Kidney glomerular epithelial cell (primary cell): ENCODE results near the gene STK26.
"Not testable (repeated sequence)": the region's sequence is repeated elsewhere in the genome, so short reads cannot be mapped to it uniquely, and the experiment has no call there.

Experiments used
- DNase-seq: peaks from one replicate; lab custom pipeline; 2025; lab: John Stamatoyannopoulos, UW

STK26 gene

DNA sequence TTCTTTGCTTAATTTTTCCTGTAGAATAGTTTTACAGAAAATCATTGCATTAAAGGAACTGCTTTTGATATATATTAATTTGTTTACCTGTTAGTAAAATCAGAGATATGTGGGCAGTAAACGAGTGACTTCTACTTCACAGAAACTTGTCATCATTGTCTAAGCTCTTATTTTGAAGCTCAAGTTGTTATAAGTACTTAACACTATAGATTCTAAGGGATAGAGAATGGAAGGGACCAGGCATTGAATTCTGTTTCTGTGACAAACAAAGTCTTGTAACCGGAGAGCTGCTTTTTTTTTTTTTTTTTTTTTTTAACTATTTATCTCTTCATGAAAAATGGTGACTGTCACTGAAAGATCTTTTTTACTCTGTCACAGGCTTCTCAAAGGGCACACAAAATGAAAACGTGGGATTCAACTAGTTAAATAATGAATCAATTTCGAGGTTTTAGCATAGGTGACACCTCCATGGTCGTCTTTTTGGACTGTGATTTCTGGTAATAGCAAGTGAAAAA, 14.4 kb downstream of the STK26 start:
- no peak for DNase-seq

DNA sequence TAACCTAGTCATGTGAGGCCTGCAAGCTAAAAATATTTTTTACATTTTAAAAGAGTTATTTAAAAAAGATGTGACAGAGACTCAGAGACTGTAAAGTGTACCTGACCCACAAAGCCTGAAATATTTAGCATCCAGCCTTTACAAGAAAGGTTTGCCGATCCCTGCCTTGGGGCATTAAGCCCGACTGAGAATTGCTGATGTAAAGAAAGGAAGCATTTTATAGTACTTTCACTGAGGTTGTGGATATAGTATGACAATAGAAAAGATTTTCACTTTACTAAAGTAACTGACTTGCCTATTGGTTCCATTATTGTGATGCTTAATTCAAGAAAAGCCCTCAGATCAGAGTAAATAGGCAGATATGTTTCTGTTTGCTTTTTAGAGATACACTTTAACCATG, 17.0 kb downstream of the STK26 start:
- no peak for DNase-seq

DNA sequence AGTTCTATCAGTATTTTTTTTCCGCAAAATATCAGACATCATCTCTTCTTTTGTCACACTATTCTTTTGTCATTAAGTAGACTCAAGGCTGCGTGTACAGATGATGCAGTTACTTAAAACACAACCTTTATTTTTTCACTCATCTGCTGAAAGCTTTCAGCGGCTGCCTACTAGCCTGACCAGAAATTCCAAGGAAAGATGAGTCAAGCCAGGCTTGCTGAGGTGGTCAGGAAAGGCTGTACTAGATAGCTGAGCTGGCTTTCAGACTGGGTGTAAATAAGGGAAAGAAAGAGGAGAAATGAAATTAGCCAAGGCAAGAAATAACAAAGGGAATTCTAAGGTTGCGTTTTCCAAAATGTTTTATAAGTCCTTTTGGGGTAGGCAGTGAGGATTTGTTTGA, 17.9 kb downstream of the STK26 start:
- DNase-seq, result peak; percentile 12

DNA sequence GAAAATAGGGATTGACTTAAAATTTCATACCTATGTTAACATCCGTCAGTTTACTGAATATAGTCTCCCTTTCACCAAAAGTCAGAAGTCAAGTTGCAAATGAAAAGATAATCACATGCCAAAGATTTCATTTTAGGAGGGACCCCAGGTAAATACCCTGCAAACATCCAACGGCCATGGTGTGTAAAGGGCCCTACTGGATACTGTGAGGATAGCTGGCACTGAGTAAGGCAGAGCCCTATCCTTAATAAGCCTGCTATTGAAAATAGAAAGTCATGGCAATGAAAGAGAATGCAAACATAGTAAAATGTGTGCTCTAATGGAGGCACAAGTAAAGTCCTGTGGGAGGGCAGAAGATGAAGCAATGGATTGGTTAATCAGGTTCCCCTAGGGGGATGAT, 20.9 kb downstream of the STK26 start:
- DNase-seq, result no peak

DNA sequence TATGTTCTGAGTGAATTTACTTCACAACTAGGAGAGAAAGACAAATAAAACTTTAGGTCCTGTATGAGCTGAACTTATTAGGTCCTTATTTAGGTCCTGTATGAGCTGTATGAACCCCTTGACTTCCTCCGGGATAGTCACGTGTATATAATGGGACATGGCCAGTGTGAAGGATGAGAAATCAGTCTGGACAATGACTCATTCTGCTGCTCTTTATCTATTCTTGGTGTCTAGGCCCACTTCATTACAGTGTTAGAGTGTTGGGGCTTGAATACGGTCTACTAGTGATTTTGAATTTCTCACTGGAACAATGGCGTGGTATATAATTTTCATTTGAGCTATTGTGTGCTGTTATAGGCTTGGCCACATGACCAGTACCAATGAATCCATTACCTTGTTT, 21.9 kb downstream of the STK26 start:
- DNase-seq, result no peak

DNA sequence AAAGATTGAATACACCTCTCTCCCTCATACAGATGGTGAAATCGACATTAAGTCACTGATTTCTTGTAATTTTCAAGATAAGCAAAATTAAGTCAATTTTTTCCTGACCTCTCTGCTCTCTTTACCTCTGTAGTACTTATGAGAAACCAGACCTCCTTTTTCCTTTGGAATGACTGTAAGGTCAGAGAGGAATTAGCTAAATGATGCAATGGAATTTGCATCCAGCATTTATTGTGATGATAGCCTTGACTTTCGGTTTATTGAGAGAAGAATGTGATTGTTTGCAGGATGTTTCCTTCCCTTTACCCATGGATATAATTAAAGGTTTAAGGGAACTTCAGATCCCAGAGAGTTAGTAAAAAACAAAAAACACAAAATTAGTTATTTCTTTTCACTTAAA, 22.4 kb downstream of the STK26 start:
- DNase-seq, result no peak

DNA sequence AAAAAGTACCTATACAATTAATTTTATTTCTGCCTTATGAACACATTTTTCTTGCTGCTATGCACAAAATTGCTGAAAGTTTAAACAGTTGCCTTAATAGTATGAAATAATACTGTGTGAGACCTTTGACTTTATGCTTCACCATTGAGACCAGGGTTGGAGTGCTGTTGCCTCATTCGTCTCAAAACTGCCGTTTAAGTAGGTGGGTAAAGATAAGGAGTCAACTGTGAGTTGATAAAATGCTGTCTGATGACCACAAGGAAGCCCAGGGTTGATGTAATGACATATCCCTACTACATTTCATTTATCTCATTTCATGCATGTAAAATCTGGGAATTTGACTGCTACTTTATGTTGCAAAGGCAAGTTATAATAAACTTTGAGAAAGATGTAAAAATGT, 23.4 kb downstream of the STK26 start:
- no peak for DNase-seq

DNA sequence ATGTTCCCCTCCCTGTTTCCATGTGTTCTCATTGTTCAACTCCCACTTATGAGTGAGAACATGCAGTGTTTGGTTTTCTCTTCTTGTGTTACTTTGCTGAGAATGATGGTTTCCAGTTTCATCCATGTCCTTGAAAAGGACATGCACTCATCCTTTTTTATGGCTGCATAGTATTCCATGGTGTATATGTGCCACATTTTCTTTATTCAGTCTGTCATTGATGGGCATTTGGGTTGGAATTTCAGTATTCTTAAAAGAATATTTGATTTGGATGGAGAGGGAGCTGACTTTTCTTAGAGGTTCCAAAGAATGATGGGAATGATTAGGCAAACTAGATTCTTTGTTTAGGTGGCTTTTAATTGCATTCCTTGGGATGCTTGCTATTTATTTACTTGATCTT, 28.7 kb downstream of the STK26 start:
- DNase-seq, result not testable (repeated sequence)

DNA sequence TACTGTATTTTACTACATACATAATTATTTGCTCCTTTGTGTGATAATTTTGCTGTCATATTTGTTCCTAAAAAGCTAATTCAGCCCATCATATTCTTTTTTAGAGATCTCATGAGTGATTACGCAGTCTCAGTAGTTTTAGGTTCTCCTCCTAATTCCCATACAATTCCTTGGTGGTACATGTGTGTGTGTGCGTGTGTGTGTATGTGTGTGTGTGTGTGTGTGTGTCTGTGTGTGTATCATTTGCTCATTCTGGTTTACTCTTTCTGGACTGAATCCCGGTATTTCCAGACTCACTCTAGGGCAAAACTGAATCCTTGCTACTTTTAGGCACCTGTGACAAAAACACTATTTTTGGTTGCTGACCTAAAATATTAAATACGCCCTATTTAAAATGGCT, 34.9 kb downstream of the STK26 start:
- no peak for DNase-seq

DNA sequence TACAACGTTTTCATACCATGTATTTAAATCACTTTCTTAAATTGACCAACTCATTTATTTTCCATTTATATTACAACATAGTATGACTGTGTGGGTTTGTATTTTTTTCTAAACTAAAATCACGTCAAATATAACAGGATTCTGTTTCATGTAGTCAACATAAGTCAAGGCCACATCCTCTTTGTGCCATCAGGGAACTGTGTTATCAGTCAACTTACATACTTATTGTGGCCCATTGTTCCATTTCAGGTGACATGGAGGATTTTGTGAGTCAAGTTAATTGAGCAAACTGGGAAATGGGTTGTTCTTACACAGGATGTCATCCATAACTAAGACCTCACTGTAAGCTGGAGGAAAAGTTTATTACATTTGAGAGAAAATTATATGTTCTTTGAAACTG, 35.9 kb downstream of the STK26 start:
- DNase-seq, result no peak

DNA sequence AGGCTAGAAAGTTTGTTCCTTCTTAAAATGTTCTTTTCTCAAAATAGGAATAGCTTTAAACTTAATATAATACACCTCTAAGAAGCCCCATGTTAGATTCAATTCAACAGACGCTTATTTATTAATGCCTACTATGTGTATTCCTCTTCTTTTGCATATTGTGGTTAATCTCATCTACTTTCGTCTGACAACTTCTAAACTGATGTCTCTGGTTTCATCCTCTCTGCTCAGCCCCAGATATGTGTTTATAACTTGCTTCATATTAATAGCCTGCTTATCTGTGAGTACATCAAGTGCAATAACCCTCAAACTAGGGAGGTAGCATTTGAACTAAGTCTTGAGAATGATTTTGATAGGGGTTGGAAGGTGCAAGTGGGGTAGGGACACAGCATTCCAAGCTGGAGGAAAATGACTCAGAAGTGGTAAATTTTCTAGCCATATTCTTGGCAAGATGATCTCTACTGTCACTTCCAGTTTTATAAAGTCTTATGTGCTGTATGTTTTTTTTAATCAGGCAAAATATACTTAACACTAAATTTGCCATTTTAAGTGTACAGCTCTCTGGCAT, 37.0 kb downstream of the STK26 start:
- DNase-seq, result no peak

DNA sequence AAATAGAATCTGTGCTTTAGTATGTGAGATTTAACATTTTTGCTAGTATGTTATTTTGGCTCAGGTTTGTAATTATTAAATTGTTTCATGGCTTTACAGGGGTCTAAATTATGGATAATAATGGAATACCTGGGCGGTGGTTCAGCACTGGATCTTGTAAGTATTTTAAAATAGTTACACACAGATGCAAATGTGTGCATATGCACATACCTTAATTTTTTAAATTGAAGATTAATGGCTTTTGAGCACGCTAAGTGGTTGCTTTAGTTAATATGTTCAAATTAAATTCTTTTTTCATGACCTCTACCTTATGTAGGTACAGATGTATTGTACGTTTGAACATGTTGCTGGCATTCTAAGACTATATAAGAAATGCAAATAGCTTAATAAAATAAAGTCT, 40.2 kb downstream of the STK26 start:
- no peak for DNase-seq

DNA sequence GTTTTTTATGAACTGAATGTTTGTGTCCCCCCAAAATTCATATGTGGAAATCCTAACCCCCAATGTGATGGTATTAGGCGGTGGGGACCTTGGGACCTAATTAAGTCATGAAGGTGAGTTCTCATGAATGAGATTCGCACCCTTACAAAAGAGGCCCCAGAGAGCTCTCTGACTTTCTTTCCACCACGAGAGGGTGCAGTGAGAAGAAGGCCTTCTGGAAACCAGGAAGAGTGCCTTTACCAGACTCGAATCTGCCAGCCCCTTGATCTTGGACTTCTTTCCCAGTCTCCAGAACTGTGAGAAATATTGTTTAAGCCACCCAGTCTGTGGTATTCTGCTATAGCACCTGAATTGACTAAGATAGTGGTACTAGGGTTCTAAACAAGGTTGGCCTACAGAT, 40.8 kb downstream of the STK26 start:
- no peak for DNase-seq

DNA sequence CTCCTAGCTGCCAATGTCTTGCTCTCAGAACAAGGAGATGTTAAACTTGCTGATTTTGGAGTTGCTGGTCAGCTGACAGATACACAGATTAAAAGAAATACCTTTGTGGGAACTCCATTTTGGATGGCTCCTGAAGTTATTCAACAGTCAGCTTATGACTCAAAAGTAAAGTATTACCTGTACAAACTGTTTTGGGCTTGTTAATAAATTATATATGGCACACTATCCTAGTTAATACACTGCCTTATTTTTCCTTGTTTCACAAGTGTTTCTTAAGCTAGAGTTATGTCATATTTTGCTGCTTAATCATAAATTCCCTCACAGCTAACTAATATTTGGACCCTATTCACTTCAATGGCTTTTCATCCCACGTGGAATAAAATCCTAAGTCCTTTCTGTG, 45.3 kb downstream of the STK26 start:
- no peak for DNase-seq

DNA sequence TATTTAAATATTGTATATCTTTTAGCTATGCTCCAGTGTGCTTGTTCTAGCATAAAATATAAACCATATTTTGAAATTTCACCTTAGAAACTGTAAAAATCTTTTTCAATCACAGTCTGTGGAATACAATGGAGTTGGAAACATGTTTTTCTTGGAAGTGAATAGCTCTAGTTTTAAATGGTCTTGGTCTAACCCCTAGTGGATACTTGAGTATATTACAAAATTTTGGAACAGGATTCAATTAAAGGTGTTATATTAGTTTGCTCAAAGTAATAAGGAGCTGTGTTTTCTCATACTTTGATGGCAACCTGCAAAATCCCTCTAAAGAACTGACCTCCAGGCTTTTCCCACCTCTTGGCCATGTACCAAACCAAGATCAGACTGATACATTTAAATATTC, 48.2 kb downstream of the STK26 start:
- no peak for DNase-seq

DNA sequence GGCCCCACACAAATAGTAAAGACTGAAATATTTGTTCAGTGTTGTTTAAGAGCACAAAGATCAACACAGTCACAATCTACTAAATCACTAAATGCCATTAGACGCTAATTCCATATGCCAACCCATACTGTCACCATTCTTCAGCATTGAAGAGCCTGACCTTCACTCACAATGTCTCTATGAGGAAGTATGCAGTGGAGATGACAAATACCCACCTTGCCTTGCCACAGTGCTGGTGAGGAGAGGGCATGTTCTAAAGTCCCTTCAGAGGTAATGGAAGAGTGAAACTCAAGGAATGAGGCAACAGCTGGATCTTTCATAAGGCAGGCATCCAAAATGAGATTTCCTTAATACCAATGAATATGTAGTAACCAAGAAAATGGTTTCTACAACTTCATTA, 54.3 kb downstream of the STK26 start:
- DNase-seq, result no peak

DNA sequence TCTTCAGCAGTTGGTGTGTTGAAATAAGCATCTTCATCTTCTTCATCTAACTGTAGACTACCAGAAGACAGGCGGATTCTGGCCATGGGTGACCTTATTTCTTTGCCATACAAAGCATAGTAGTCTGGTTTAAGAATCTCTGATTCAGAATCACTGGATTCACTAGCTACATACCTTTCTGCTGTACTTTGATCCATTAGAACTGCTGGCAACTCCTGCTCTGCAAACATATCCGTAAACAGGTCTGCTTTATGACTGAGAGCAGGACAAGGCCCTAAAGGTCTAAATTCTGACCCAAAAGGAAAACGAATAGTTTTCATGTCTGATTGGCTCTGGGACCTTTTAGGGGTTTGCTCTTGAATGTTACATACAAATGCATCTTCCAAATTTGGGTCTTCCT, 54.8 kb downstream of the STK26 start:
- DNase-seq, result no peak

DNA sequence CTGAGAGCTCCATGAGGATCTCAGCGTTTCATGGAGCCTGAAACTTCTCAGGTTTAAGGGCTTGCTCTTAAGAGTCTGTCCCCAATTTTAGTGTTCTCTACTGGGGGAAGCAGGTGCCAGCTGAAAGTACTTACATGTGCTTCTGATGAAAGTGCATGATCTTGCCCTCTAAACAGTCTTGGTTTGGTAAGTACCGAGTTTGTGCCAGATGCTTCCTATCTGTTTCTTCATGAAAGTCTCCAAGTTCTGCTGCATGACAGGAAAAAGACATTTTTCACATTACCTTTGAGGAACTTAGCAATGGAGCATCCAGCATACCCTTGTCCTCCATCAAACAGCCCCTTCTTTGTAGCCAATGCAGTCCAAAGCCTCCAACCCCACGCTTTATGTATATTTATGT, 62.7 kb downstream of the STK26 start:
- no peak for DNase-seq

DNA sequence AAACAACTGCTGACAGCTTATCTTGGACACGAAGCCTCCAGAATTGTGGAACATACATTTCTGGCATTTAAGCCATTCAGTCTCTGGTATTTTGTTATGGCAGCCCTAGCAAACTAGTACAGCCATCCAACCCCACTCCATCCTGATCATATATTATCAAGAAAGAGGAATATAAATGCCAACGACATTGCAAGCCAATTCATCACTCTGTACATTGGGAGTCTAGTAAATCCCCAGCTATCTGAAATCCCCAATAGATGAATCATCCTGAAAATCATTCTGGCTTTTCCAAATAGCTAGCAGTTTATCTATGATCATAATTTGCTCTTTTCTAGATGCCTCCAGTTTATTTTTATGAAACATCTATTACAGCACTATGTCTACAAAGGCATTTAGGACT, 63.6 kb downstream of the STK26 start:
- DNase-seq, result no peak

DNA sequence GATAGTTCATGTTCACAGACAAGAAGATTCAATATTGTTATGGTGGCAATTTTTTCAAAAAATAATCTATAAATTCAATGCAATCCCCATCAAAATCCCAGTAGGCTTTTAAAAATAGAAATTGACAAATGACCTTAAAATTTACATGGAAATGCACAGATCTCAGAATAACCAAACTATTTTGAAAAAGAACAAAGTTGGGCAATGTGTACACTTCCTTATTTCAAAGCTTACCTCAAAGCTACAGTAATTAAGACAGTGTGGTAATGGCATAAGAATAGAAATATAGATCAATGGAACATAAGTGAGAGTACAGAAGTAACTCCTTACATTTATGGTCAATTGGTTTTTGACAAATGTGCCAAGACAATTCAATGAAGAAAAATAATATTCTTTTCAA, 65.8 kb downstream of the STK26 start:
- DNase-seq, result no peak

DNA sequence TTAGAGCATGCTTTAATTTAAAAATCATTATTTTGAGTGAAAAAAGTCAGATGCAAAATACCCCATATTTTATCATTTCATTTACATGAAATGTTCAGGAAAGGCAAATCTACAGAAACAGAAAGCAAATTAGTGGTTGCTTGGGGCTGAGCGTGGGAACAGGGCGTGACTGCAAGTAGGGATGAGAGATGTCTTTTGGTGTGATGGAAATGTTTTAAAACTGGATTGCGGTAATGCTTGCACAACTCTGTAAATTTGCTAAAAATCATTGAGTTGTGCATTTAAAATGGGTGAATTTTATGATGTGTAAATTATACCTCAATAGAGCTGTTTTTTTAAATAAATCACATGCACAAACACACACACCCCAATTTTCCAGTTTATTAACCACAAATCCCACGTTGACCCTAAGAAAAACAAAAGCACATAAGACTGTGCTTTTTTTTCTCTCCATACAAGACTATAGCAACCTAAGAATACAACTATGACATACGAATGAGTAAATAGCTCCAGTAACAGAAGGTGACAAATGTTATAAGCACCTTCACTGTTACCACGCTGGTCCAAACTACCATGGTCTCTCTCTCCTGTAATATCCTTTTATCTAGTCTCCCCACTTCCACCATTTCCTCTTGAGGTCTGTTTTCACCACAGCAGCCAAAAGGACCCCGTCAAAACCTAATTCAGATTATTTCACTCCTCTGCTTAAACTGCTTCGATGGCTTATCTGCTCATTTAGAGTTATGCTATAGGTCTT, 67.5 kb downstream of the STK26 start:
- DNase-seq, result no peak

DNA sequence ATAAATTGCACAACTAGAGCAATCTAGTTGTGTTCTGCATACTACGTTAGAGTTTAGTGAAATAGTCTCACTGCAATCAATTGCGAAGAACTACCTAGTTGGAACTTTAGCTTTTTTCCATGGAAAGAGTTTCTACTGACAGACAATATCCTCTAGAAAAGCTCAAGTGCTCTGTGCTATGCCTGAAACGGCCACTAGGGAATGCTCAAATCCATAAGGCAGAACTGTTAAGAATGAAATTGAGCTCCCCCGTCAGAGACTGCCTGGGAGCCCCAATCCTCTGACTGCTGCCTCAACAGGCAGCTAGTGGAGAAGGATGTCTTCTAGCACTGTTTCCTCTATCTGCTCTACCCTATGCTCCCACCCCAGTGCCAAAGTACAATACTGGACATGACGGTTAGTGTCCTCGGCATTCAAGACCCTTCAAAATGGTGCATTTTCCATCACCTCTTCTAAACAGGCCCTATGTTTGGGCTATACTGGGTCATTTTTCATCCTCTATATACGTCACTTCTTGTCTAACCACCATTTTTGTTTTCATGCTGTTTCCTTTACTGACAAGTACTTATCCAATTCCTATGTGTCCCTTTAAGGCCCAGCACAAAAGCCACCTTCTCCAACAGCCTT, 69.5 kb downstream of the STK26 start:
- no peak for DNase-seq

DNA sequence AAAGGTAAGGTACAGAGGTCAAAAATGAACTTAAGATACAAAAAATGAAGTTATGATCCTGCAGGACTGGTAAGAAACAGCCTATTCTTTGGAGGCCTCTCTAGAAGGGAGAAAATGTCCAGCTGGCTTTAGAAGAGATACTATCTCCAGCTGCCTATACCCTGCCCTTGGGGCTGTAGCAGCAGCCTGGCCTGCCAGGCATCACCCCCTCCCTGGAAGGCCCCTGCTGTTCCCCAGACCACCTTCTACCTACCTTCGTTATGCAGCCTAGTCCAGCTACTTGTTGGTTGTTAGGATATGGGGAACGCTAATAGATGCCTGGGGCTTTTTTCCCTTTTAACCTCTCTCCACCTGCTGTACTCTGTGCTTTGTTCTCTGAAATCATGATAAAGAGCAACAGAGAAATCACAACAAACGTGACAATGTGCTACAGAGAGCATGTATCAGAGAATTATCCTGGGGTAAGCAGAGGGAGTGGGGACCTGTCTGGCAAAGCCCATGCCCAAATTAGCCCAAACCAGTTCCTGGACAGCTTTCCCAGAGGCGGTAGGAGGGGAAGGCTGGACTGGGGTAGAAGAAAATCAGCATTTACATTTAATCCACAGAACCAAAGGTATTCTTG, 70.2 kb downstream of the STK26 start:
- no peak for DNase-seq
